ENCODE results near the gene KMO.

KMO gene

DNA sequence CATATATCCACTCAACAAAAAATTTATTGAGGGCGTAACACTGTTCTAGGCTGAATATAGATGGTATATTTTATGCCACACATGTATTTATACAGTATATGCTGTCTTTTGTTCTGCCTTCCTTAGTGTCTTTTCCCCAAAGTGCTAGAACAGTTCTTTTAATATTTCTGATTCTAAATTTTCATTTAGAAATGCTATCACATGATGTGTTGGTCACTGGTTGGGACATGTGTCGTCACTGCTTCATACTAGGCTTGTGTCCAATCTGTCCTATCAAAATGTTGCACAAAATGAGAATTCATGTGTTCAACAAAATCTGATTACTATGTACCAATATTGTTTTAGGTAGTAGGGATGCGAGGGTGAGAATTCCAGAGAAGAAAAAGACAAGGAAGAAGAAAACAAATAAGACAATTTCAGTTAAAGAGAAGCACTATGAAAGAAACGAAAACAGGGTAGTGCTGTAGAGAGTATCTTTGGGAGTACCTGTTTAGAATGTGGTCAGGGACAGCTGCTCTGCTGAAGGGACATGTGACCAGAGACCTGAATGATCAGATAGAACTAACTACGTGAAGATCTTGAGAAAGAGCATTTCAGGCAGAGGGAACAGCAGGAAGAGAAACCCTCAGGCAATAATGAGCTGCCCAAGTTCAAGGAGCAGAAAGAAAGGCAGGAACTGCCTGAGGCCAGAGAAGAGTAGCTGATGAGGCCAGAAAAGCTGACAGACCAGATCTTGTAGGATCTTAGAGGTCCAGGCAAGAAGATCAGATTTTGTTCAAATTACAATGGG lies 1.3 kb downstream of the KMO start:
- no peak for DNase-seq (ENCODE audit: low spot score)
- in situ Hi-C loops (cut with MboI; ENCODE audit: low pct_unique_long_range_greater_than_20kb, low sequenced_read_pairs, unreplicated experiment) = loop anchor here (10.0 to 25.0 kb wide), 2 partner anchors 301 to 454 kb away; partner anchors contain the start of gene MAP1LC3C
- no peak for TF ChIP-seq CTCF (IDR thresholded peaks at IDR 0.05; ENCODE audit: extremely low read depth, insufficient read depth, missing control alignments)

DNA sequence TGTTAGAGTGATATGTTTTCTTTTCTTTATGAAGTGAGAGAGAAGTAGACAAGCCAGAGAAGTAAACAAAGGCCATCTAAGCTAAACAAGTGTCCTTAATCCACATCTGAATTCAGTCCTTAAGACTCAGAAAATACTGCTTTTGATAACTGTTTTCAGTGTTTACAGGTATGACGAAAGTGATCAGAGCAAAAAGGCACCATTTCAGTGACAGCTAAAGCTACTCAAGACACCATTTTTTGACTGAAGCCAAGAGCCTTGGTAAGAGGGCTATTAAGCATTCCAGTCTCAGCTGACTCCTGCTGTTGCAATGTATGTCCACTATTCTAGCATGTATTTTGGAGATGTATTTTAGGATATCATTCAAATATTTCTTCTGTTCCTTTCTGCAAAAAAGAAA lies 4.1 kb downstream of the KMO start:
- no peak for DNase-seq (ENCODE audit: low spot score)
- in situ Hi-C loops (cut with MboI; ENCODE audit: low pct_unique_long_range_greater_than_20kb, low sequenced_read_pairs, unreplicated experiment) = loop anchor here (10.0 to 25.0 kb wide), 2 partner anchors 298 to 451 kb away; partner anchors contain the start of gene MAP1LC3C
- TF ChIP-seq CTCF (IDR thresholded peaks at IDR 0.05; ENCODE audit: extremely low read depth, insufficient read depth, missing control alignments) = no peak

DNA sequence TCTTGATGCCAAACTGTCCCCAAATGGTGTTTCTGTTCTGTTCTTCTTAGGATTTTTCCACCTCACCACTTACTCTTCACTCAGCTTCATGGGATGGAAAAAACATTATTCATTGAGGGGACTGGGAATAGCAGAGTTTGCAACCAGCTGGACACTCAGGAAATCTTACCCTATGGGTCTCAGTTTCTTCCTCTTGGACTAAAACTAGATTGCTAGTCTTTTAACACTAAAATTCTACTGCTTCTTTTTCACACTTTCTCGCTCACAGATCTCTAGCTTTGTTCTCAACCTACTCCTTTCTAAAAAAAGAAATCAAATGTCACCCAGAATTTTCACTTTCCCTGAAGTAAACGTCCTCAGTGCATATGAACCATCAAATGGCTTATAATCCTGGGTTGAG lies 4.8 kb downstream of the KMO start:
- no peak for DNase-seq (ENCODE audit: low spot score)
- TF ChIP-seq CTCF (IDR thresholded peaks at IDR 0.05; ENCODE audit: extremely low read depth, insufficient read depth, missing control alignments) = no peak
- in situ Hi-C loops (cut with MboI; ENCODE audit: low pct_unique_long_range_greater_than_20kb, low sequenced_read_pairs, unreplicated experiment) = loop anchor here (10.0 to 25.0 kb wide), 2 partner anchors 298 to 450 kb away; partner anchors contain the start of gene MAP1LC3C

DNA sequence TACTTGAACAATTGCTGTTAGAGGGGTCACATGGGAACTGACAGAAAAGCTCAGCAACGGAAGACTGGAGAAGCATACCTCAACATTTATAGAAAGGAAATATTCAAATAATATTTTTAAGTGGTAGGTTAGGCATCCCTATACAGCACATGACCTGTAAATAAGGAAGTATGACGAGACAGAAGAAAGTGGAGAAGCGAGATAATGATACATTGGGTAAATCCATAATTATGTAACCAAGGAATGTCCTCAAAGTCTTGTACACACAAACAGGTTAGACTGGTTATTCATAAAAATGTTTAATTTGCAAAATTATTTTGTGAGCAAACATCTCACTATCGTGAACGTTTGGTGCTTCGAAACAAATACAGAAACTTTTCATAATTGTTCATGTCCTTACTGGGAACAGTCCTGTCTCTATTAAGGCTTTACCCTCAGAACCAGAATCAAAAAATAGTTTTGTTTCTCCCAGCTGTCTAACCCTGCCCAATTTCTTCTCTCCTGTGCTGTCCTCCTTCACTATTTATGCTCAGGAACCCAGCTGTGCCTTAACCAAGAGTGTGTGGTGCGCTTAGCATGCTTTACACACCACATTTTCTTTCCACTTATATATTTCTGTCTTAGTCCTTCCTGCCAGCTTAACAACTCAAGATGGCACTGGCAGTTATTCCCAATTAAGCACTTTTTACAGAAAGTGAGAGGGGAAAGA lies 10.2 kb downstream of the KMO start:
- TF ChIP-seq CTCF (IDR thresholded peaks at IDR 0.05; ENCODE audit: extremely low read depth, insufficient read depth, missing control alignments) = no peak
- DNase-seq (ENCODE audit: low spot score) = no peak
- in situ Hi-C loops (cut with MboI; ENCODE audit: low pct_unique_long_range_greater_than_20kb, low sequenced_read_pairs, unreplicated experiment) = loop anchor here (25.0 kb wide), 1 partner anchor 445 kb away; the partner anchor contains the start of gene MAP1LC3C

GRCh38 chr1:241548008-241548407 lies 15.8 kb downstream of the KMO start:
- in situ Hi-C loops (cut with MboI; ENCODE audit: low pct_unique_long_range_greater_than_20kb, low sequenced_read_pairs, unreplicated experiment) = loop anchor here (25.0 kb wide), 1 partner anchor 439 kb away; the partner anchor contains the start of gene MAP1LC3C
- DNase-seq (ENCODE audit: low spot score) = no peak
- no peak for TF ChIP-seq CTCF (IDR thresholded peaks at IDR 0.05; ENCODE audit: extremely low read depth, insufficient read depth, missing control alignments)

DNA sequence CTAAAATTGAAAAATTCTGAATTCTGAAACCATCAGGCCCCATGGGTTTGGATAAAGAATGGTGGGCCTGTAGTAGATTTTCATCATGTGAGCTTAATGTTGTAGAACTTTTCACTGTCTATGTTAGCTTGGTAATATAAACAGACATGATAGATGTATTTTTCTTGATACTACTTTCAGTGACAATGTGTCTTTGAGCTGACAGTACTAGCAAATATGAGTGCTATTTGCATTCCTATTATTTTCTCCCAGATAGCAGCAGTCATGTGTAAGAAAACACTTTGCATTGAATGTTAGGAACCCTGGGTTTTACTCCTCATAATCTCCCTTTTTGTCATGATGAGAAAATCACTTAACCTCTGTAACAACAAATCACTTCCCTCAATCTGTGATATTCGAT lies 18.1 kb downstream of the KMO start:
- no peak for DNase-seq (ENCODE audit: low spot score)
- no peak for TF ChIP-seq CTCF (IDR thresholded peaks at IDR 0.05; ENCODE audit: extremely low read depth, insufficient read depth, missing control alignments)
- in situ Hi-C loops (cut with MboI; ENCODE audit: low pct_unique_long_range_greater_than_20kb, low sequenced_read_pairs, unreplicated experiment) = no loop called here

Measured in GM13977 (cell line).